Measurements from ENCODE around the gene BRMS1L. TPM values are rescaled to one million over a fixed set of nuclear protein-coding genes. Genes with fewer than 3 reads are reported as not detected.

BRMS1L gene
- total and polyA plus RNA-seq, 9 of the 15 experiments (the other 6 are each of a cell fraction or from before 2014, with no cell fraction given), result 1.2 to 4.7 (median 3.3) TPM

GRCh38 chr14:35861204-35861868, 35.2 kb downstream of the BRMS1L start:
- Histone ChIP-seq H2AFZ (ENCODE audit: low read depth, low read length) (peak overlapping the region; percentile 26; the same call in 1 of the 2 replicates), H3K4me3 (no peak overlapping the region), H3K4me1 (replicated peaks in 1 of 2; ENCODE audit: control insufficient read depth in 2 of 2, insufficient read depth in 2 of 2, low read length in 2 of 2) (peaks cover 0 to 6% of the 10 kb centered on the region in 2 experiments; a peak in 2 of 5 replicates), H3K27me3 (ENCODE audit: control insufficient read depth in 2 of 2, insufficient read depth in 2 of 2, low read length in 2 of 2) (no peaks in the 10 kb centered on the region), H3K9me3 (replicated peaks; ENCODE audit: control insufficient read depth, insufficient read depth, low read depth, low read length) (no peaks in the 10 kb centered on the region), H4K20me1 (replicated peaks; ENCODE audit: control insufficient read depth, insufficient read depth, low read length) (no peaks in the 10 kb centered on the region), H3K9ac (ENCODE audit: insufficient read depth in 1 of 2, low read depth in 2 of 2, low read length in 2 of 2) (no peak overlapping the region), H3K4me2 (ENCODE audit: insufficient read depth, low read length) (no peak overlapping the region; the same call in 1 of the 2 replicates), H3K27ac (ENCODE audit: extremely low read depth, low read depth, low read length) (no peak overlapping the region), H3K36me3 (ENCODE audit: control insufficient read depth, insufficient read depth, low read length) (peaks cover 11% of the 10 kb centered on the region; the same call in 1 of the 3 replicates), H3K79me2 (ENCODE audit: control insufficient read depth, insufficient read depth, low read length) (no peaks in the 10 kb centered on the region), H3K9me1 (ENCODE audit: control insufficient read depth, insufficient read depth, low read length) (no peaks in the 10 kb centered on the region)
- ChIA-PET CTCF (ENCODE audit: low intra/inter-chr PET ratio) (no interaction called here), POLR2A (interaction anchor here (1.0 to 1.2 kb wide), 2 partner anchors 10 to 18 kb away, joined by 3 read pairs; no protein-coding TSS in a partner anchor)
- FAIRE-seq (peak; percentile 62), ATAC-seq (peak; percentile 57), DNase-seq (ENCODE audit: extremely low read depth in 1 of 4, low spot score in 3 of 4) (peak in 1 of 4 experiments; percentile 23)
- intact Hi-C loops (cut with micrococcal nuclease), result no loop called here
- 26% methylated on average over 3 of the region's 3 CpGs for whole genome bisulfite sequencing (ENCODE audit: insufficient coverage, low coverage, missing lambda C conversion rate)
- in situ Hi-C loops (cut with MboI), result no loop called here
- no TSS peak for BruUV-seq (replicated peaks)
- no peak for TF ChIP-seq E2F3 (CRISPR knock-in tag; IDR thresholded peaks at IDR 0.05)
- TF ChIP-seq MEIS2 (IDR thresholded peaks at IDR 0.05; ENCODE audit: partially characterized antibody), result peak; percentile 45
- peak; percentile 89 for TF ChIP-seq PKNOX1 (IDR thresholded peaks at IDR 0.05)
- TF ChIP-seq, protein P1, sequence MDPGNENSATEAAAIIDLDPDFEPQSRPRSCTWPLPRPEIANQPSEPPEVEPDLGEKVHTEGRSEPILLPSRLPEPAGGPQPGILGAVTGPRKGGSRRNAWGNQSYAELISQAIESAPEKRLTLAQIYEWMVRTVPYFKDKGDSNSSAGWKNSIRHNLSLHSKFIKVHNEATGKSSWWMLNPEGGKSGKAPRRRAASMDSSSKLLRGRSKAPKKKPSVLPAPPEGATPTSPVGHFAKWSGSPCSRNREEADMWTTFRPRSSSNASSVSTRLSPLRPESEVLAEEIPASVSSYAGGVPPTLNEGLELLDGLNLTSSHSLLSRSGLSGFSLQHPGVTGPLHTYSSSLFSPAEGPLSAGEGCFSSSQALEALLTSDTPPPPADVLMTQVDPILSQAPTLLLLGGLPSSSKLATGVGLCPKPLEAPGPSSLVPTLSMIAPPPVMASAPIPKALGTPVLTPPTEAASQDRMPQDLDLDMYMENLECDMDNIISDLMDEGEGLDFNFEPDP (CRISPR knock-in tag; IDR thresholded peaks at IDR 0.05), result no peak
- no peak for TF ChIP-seq ZNF707 (CRISPR knock-in tag; conservative IDR thresholded peaks at IDR 0.05)
- no peak for TF ChIP-seq ZNF174 (CRISPR knock-in tag; IDR thresholded peaks at IDR 0.05)
- TF ChIP-seq BRD4 (IDR thresholded peaks at IDR 0.05), result no peak
- TF ChIP-seq MEF2D (tag; conservative IDR thresholded peaks at IDR 0.05; ENCODE audit: low read depth), result peak; percentile 62; the same call in 1 of the 2 replicates
- TF ChIP-seq NRF1 (conservative IDR thresholded peaks at IDR 0.05 in 1 of 2, IDR thresholded peaks at IDR 0.05 in 1 of 2), result no peak
- no peak for TF ChIP-seq ZBTB9 (CRISPR knock-in tag; IDR thresholded peaks at IDR 0.05)
- TF ChIP-seq CBX8 (IDR thresholded peaks at IDR 0.05; ENCODE audit: borderline replicate concordance, extremely low read depth, low read depth, low read length, poor library complexity, severe bottlenecking), result no peak
- TF ChIP-seq, protein P2, sequence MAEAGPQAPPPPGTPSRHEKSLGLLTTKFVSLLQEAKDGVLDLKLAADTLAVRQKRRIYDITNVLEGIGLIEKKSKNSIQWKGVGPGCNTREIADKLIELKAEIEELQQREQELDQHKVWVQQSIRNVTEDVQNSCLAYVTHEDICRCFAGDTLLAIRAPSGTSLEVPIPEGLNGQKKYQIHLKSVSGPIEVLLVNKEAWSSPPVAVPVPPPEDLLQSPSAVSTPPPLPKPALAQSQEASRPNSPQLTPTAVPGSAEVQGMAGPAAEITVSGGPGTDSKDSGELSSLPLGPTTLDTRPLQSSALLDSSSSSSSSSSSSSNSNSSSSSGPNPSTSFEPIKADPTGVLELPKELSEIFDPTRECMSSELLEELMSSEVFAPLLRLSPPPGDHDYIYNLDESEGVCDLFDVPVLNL (CRISPR knock-in tag; IDR thresholded peaks at IDR 0.05; ENCODE audit: low read depth), result no peak
- TF ChIP-seq XRCC3 (IDR thresholded peaks at IDR 0.05), result no peak
- no peak for TF ChIP-seq LARP7 (IDR thresholded peaks at IDR 0.05)
- TF ChIP-seq POU5F1 (IDR thresholded peaks at IDR 0.05; ENCODE audit: borderline replicate concordance, low read depth, low read length, partially characterized antibody), result no peak
- TF ChIP-seq MAX (CRISPR knock-in tag; IDR thresholded peaks at IDR 0.05), result no peak
- no peak for TF ChIP-seq MAFF (IDR thresholded peaks at IDR 0.05; ENCODE audit: low read length)
- no peak for TF ChIP-seq ZNF551 (CRISPR knock-in tag; IDR thresholded peaks at IDR 0.05)

Measured in K562 (cell line).